HepG2 (cell line): ENCODE data around the gene OGFR. TPM values are rescaled to one million over a fixed set of nuclear protein-coding genes. Genes with fewer than 3 reads are reported as not detected.

Experiments used
- ARID4A ChIP-seq: sonication (generic); formaldehyde crosslinking; IDR thresholded peaks from 2 replicates; pipeline ENCODE4 v1.5.0; 2020; ENCODE audit warnings: mild to moderate bottlenecking, missing genetic modification reagents, borderline replicate concordance
- E2F5 ChIP-seq: sonication (generic); formaldehyde crosslinking; conservative IDR thresholded peaks from 2 replicates; pipeline ENCODE4 v1.4.0; 2020; ENCODE audit warnings: missing genetic modification reagents
- FOXA1 ChIP-seq, 2 experiments: fragments of 450-650 bp in 1 of 2; sonication (generic) in 1 of 2; formaldehyde crosslinking in 1 of 2; IDR thresholded peaks; 2 replicates each; pipeline versions ENCODE4 v1.4.0 to v1.6.1; 2016 to 2020; ENCODE audit warnings: missing genetic modification reagents in 1 of 2
- FOXK2 ChIP-seq: fragments of 450-650 bp; IDR thresholded peaks from 2 replicates; pipeline ENCODE4 v1.6.1; 2016
- HNRNPL ChIP-seq: fragments of 200-400 bp; formaldehyde crosslinking; IDR thresholded peaks from 2 replicates; pipeline ENCODE4 v1.6.1; 2017; ENCODE audit warnings: mild to moderate bottlenecking, low read depth, low read length
- IKZF5 ChIP-seq: IDR thresholded peaks from 2 replicates; pipeline ENCODE4 v1.6.1; 2018; ENCODE audit warnings: missing genetic modification reagents, mild to moderate bottlenecking, missing compliant biosample characterization
- KDM5B ChIP-seq: sonication (generic); formaldehyde crosslinking; IDR thresholded peaks from 2 replicates; pipeline ENCODE4 v1.4.0; 2020; ENCODE audit warnings: missing genetic modification reagents, mild to moderate bottlenecking, borderline replicate concordance
- MYC ChIP-seq: sonication (generic); formaldehyde crosslinking; IDR thresholded peaks from 2 replicates; pipeline ENCODE4 v1.9.0; 2021; ENCODE audit warnings: missing genetic modification reagents, borderline replicate concordance
- PITX1 ChIP-seq: sonication (generic); formaldehyde crosslinking; IDR thresholded peaks from 2 replicates; pipeline ENCODE4 v1.5.1; 2020; ENCODE audit warnings: mild to moderate bottlenecking, missing genetic modification reagents
- RAD21 ChIP-seq: fragments of 450-650 bp; formaldehyde crosslinking; IDR thresholded peaks from 2 replicates; pipeline ENCODE4 v1.5.0; 2020; ENCODE audit warnings: mild to moderate bottlenecking
- REL ChIP-seq: sonication (generic); formaldehyde crosslinking; conservative IDR thresholded peaks from 2 replicates; pipeline ENCODE4 v1.8.0; 2022; ENCODE audit warnings: mild to moderate bottlenecking, missing genetic modification reagents, moderate library complexity
- SOX6 ChIP-seq, 2 experiments: fragments of 450-650 bp in 1 of 2; sonication (generic) in 1 of 2; formaldehyde crosslinking in 1 of 2; IDR thresholded peaks; 2 replicates each; pipeline versions ENCODE4 v1.4.0 to v1.6.1; 2017 to 2020; ENCODE audit warnings: antibody characterized with exemption in 1 of 2, mild to moderate bottlenecking in 1 of 2, missing genetic modification reagents in 1 of 2
- ZBTB3 ChIP-seq: sonication (generic); formaldehyde crosslinking; IDR thresholded peaks from 2 replicates; pipeline ENCODE4 v1.4.0; 2020; ENCODE audit warnings: low read depth, mild to moderate bottlenecking, moderate library complexity, missing genetic modification reagents, borderline replicate concordance
- ZNF276 ChIP-seq: sonication (generic); formaldehyde crosslinking; IDR thresholded peaks from 2 replicates; pipeline ENCODE4 v1.4.0; 2020; ENCODE audit warnings: mild to moderate bottlenecking, low read depth, missing genetic modification reagents
- ZNF292 ChIP-seq: sonication (generic); formaldehyde crosslinking; IDR thresholded peaks from 2 replicates; pipeline ENCODE4 v1.8.1; 2022; ENCODE audit warnings: mild to moderate bottlenecking, low read depth, missing genetic modification reagents, borderline replicate concordance
- ZNF574 ChIP-seq: sonication (generic); formaldehyde crosslinking; IDR thresholded peaks from 2 replicates; pipeline ENCODE4 v1.4.0; 2020; ENCODE audit warnings: missing genetic modification reagents
- ZNF724P ChIP-seq: sonication (generic); formaldehyde crosslinking; IDR thresholded peaks from 2 replicates; pipeline ENCODE4 v1.8.0; 2022; ENCODE audit warnings: missing genetic modification reagents, borderline replicate concordance
- polyA plus RNA-seq, 8 experiments: library from polyadenylated mRNA; depleted of rRNA in 3 of 8; stranded (reverse) in 7 of 8; unstranded in 1 of 8; fragments of >200 nt; fragmentation: Illumina TruSeq in 4 of 8; extraction: Trizol in 4 of 8; gene quantifications; 2 replicates each; pipeline versions ENCODE4 v1.2.1 to v1.2.3, GENCODE V29; 2011 to 2016; ENCODE audit warnings: low read depth in 4 of 8, missing spikeins in 1 of 8, mixed read lengths in 1 of 8; ENCODE audit not compliant: insufficient read depth in 1 of 8
- total RNA-seq, 5 experiments: library from RNA; depleted of rRNA; stranded (reverse); fragments of >200 nt; fragmentation: Illumina TruSeq; extraction: Trizol; gene quantifications; 2 replicates each; pipeline ENCODE4 v1.2.3, GENCODE V29; 2016; ENCODE audit warnings: low read depth in 1 of 5

The OGFR gene
- total and polyA plus RNA-seq, 2 of the 13 experiments (the other 11 are each of a cell fraction or from before 2014, with no cell fraction given) = 47.7 to 81.8 TPM

GRCh38 chr20:62805711-62806382, 1.2 kb downstream of the OGFR start (continued):
- TF ChIP-seq SOX6 (IDR thresholded peaks at IDR 0.05) (no peak), SOX6 (CRISPR knock-in tag; IDR thresholded peaks at IDR 0.05) (peak; percentile 81), PITX1 (peak; percentile 88), MYC (CRISPR knock-in tag) (peak; percentile 87), FOXK2 (peak; percentile 72; the same call in 1 of the 2 replicates), FOXA1 (IDR thresholded peaks at IDR 0.05) (no peak), FOXA1 (CRISPR knock-in tag; IDR thresholded peaks at IDR 0.05) (peak; percentile 95), ZNF276 (CRISPR knock-in tag) (peak; percentile 67; the same call in 1 of the 2 replicates), RAD21 (CRISPR knock-in tag) (0 out of 2 replicates have a peak, but pooled peaks have one; percentile 12), ZNF724P (CRISPR knock-in tag) (no peak), REL (CRISPR knock-in tag) (0 out of 2 replicates have a peak, but pooled peaks have one; percentile 63), ZNF574 (CRISPR knock-in tag) (peak; percentile 87), KDM5B (CRISPR knock-in tag) (peak; percentile 61; the same call in 1 of the 2 replicates), E2F5 (CRISPR knock-in tag) (no peak), ZNF292 (CRISPR knock-in tag) (peak; percentile 95), ARID4A (CRISPR knock-in tag) (peak; percentile 91), HNRNPL (peak; percentile 96), ZBTB3 (CRISPR knock-in tag) (peak; percentile 65; the same call in 1 of the 2 replicates), IKZF5 (CRISPR knock-in tag) (peak; percentile 96)
